Measurements from ENCODE around the gene SAA1. TPM values are rescaled to one million over a fixed set of nuclear protein-coding genes. Genes with fewer than 3 reads are reported as not detected.

Gene SAA1
- polyA plus RNA-seq, 1 donor (not counting 4 experiments of a cell fraction or from before 2014, with no cell fraction given), result 27.5 TPM

DNA sequence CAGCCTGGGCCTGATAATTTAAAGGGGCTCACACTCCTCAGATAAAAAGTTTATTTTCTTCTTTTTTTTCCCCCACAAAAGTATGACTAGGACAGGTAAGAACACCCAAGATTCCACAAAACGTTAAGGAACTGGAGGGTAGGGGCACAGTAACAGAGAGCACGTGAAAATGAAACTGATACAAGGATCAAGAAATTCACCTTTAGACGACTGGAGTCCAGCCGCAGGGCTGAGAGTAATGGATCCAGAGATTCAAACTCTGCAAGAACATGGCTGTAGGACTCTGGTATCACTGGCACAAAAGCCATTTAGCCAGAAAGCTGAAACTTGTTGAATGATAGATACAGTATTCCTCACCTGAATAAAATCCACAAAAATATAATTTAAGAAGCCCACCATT, 51.5 kb downstream of the SAA1 start:
- Histone ChIP-seq H3K36me3 (ENCODE audit: control insufficient read depth in 2 of 2, extremely low read depth in 1 of 2, insufficient read depth in 2 of 2, low read length in 2 of 2) (peaks cover 1 to 10% of the 10 kb centered on the region in 2 experiments), H3K9me3 (ENCODE audit: control insufficient read depth, low read depth, low read length) (no peaks in the 10 kb centered on the region), H3K79me2 (ENCODE audit: control insufficient read depth, insufficient read depth, low read length) (peaks cover 57% of the 10 kb centered on the region), H3K27me3 (ENCODE audit: control insufficient read depth, extremely low read depth, insufficient read depth, low read length) (no peaks in the 10 kb centered on the region), H3K4me3 (ENCODE audit: control insufficient read depth in 2 of 3, extremely low read depth in 1 of 3, insufficient read depth in 2 of 3, low read depth in 1 of 3, low read length in 3 of 3) (no peak overlapping the region), H3K9me1 (ENCODE audit: control insufficient read depth, extremely low read depth, insufficient read depth, low read length) (no peaks in the 10 kb centered on the region), H3K4me2 (ENCODE audit: control insufficient read depth, extremely low read depth, insufficient read depth, low read depth, low read length) (no peak overlapping the region), H2AFZ (ENCODE audit: control insufficient read depth, low read length) (no peak overlapping the region), H4K20me1 (ENCODE audit: control insufficient read depth, extremely low read depth, insufficient read depth, low read length) (no peaks in the 10 kb centered on the region), H3K9ac (ENCODE audit: control insufficient read depth, extremely low read depth, insufficient read depth, low read length) (no peak overlapping the region), H3K4me1 (ENCODE audit: control insufficient read depth, extremely low read depth, insufficient read depth, low read length) (peaks cover 21% of the 10 kb centered on the region), H3K27ac (ENCODE audit: control insufficient read depth, insufficient read depth, low read length) (no peak overlapping the region)
- dilution Hi-C loops (cut with MboI; ENCODE audit: extremely low pct_ligation_motif_present, low sequenced_read_pairs), result no loop called here
- TF ChIP-seq, protein P1, sequence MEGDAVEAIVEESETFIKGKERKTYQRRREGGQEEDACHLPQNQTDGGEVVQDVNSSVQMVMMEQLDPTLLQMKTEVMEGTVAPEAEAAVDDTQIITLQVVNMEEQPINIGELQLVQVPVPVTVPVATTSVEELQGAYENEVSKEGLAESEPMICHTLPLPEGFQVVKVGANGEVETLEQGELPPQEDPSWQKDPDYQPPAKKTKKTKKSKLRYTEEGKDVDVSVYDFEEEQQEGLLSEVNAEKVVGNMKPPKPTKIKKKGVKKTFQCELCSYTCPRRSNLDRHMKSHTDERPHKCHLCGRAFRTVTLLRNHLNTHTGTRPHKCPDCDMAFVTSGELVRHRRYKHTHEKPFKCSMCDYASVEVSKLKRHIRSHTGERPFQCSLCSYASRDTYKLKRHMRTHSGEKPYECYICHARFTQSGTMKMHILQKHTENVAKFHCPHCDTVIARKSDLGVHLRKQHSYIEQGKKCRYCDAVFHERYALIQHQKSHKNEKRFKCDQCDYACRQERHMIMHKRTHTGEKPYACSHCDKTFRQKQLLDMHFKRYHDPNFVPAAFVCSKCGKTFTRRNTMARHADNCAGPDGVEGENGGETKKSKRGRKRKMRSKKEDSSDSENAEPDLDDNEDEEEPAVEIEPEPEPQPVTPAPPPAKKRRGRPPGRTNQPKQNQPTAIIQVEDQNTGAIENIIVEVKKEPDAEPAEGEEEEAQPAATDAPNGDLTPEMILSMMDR (optimal IDR thresholded peaks at IDR 0.05 in 1 of 3, IDR thresholded peaks at IDR 0.05 in 1 of 3, conservative IDR thresholded peaks at IDR 0.05 in 1 of 3; ENCODE audit: extremely low read depth in 1 of 3, insufficient read depth in 2 of 3, low read length in 3 of 3), result no peak
- TF ChIP-seq EZH2 (IDR thresholded peaks at IDR 0.05; ENCODE audit: low read length), result no peak
- DNase-seq (ENCODE audit: low read depth, low spot score), result no peak
- no peak for FAIRE-seq

Small RNA genes within 50 kb of the gene (small RNA-seq; reads per million reads assigned to genes)
- 0 reads per million in 3 experiments for gene RNA5SP333 (ENCODE audit: insufficient read length in 3 of 3, low read depth in 3 of 3, low replicate concordance in 1 of 3)
- 0 reads per million in 3 experiments for gene RNA5SP334 (ENCODE audit: insufficient read length in 3 of 3, low read depth in 3 of 3, low replicate concordance in 1 of 3)

Other genes starting within 250 kb of the SAA1 start
- 0.09 to 0.23 TPM (median 0.22 TPM) in 3 replicates for gene TPH1, start 220.0 kb upstream of the SAA1 start, polyA plus RNA-seq
- 15.8 to 28.3 TPM (median 22.6 TPM) in 3 replicates for gene SAAL1, start 160.2 kb upstream of the SAA1 start, polyA plus RNA-seq
- gene MRGPRX3, start 133.7 kb upstream of the SAA1 start, polyA plus RNA-seq, result 2.9 to 5.2 TPM (median 3.1 TPM) in 3 replicates
- gene MRGPRX4, start 93.4 kb upstream of the SAA1 start, polyA plus RNA-seq, result 0.05 to 0.18 TPM (median 0.08 TPM) in 3 replicates
- 0.17 TPM in 1 of 3 replicates, not detected in the others for gene SAA4, start 29.5 kb upstream of the SAA1 start, polyA plus RNA-seq
- gene SAA2, start 17.6 kb upstream of the SAA1 start, polyA plus RNA-seq, result 1.2 to 5.9 TPM (median 1.3 TPM) in 3 replicates
- 15.0 to 23.2 TPM (median 20.9 TPM) in 3 replicates for gene HPS5, start 55.9 kb downstream of the SAA1 start, polyA plus RNA-seq
- 30.2 to 43.1 TPM (median 42.1 TPM) in 3 replicates for gene GTF2H1, start 56.3 kb downstream of the SAA1 start, polyA plus RNA-seq
- gene LDHA, start 128.3 kb downstream of the SAA1 start, polyA plus RNA-seq, result 1,969 to 3,668 TPM (median 2,339 TPM) in 3 replicates
- gene LDHC, start 146.1 kb downstream of the SAA1 start, polyA plus RNA-seq, result 0.10 TPM in 1 of 3 replicates, not detected in the others
- gene LDHAL6A, start 189.6 kb downstream of the SAA1 start, polyA plus RNA-seq, result not detected in 3 replicates

Data from keratinocyte (primary cell).